Measurements from ENCODE around the gene CD207. TPM values are rescaled to one million over a fixed set of nuclear protein-coding genes. Genes with fewer than 3 reads are reported as not detected.
"Not testable (repeated sequence)": the region's sequence is repeated elsewhere in the genome, so short reads cannot be mapped to it uniquely, and the experiment has no call there.

CD207 gene
- 2.5 TPM for total RNA-seq

- no peaks in the 10 kb centered on the region for H3K27me3 ChIP-seq
- TF ChIP-seq POLR2A (IDR thresholded peaks at IDR 0.05) (no peak), CTCF (IDR thresholded peaks at IDR 0.05) (no peak), POLR2AphosphoS5 (IDR thresholded peaks at IDR 0.05; ENCODE audit: insufficient read depth in 1 of 2, low read depth in 1 of 2) (no peak)
- no peaks in the 10 kb centered on the region for H3K9me3 ChIP-seq
- no peaks in the 10 kb centered on the region for H3K4me1 ChIP-seq
- H3K36me3 ChIP-seq, result no peaks in the 10 kb centered on the region
- peak in 1 of 2 donors; percentile 62 for DNase-seq (ENCODE audit: extremely low spot score in 2 of 2)
- no peak within 1 kb of the TSS for H3K27ac ChIP-seq
- H3K4me3 ChIP-seq, result no peak within 1 kb of the TSS
- intact Hi-C loops (cut with DNase I), result no loop called here
Observed at GRCh38 chr2:70835643-70836042, at the start of gene CD207. TSS of gene CD207 (minus strand) at chr2:70835816. CDS start at chr2:70835776, 40 bp downstream.

GRCh38 chr2:70878543-70878942, 42.9 kb upstream of the CD207 start:
- H3K36me3 ChIP-seq; H3K4me3 ChIP-seq; H3K4me1 ChIP-seq; intact Hi-C loops (cut with DNase I); H3K27ac ChIP-seq; H3K9me3 ChIP-seq; DNase-seq (ENCODE audit: extremely low spot score in 2 of 2); H3K27me3 ChIP-seq: not testable (repeated sequence)

GRCh38 chr2:70876138-70876537, 40.5 kb upstream of the CD207 start:
- intact Hi-C loops (cut with DNase I); H3K4me1 ChIP-seq; H3K27me3 ChIP-seq; H3K4me3 ChIP-seq; H3K36me3 ChIP-seq; H3K9me3 ChIP-seq; H3K27ac ChIP-seq: not testable (repeated sequence)
- peak in 1 of 2 donors; percentile 58 for DNase-seq (ENCODE audit: extremely low spot score in 2 of 2)

- no peaks in the 10 kb centered on the region for H3K27me3 ChIP-seq
- no peak for DNase-seq (ENCODE audit: extremely low spot score in 2 of 2)
- TF ChIP-seq CTCF (IDR thresholded peaks at IDR 0.05), result no peak
- TF ChIP-seq POLR2A (IDR thresholded peaks at IDR 0.05), result no peak
- no peak for TF ChIP-seq POLR2AphosphoS5 (IDR thresholded peaks at IDR 0.05; ENCODE audit: insufficient read depth in 1 of 2, low read depth in 1 of 2)
- peaks cover 6% of the 10 kb centered on the region for H3K4me1 ChIP-seq
- no peaks in the 10 kb centered on the region for H3K9me3 ChIP-seq
- no peaks in the 10 kb centered on the region for H3K36me3 ChIP-seq
- intact Hi-C loops (cut with DNase I), result no loop called here
- no peak overlapping the region for H3K27ac ChIP-seq
- H3K4me3 ChIP-seq, result no peak overlapping the region
Observed at GRCh38 chr2:70873541-70873940, 37.9 kb upstream of the CD207 start.

GRCh38 chr2:70871398-70872211, 36.0 kb upstream of the CD207 start:
- intact Hi-C loops (cut with DNase I), result no loop called here
- TF ChIP-seq CTCF (IDR thresholded peaks at IDR 0.05) (peak; percentile 68 to 83 (median 81)), POLR2A (IDR thresholded peaks at IDR 0.05) (no peak), POLR2AphosphoS5 (IDR thresholded peaks at IDR 0.05; ENCODE audit: insufficient read depth in 1 of 2, low read depth in 1 of 2) (peak in 1 of 2 donors; percentile 10)
- Histone ChIP-seq H3K4me1 (peaks cover 6% of the 10 kb centered on the region), H3K36me3 (no peaks in the 10 kb centered on the region), H3K9me3 (no peaks in the 10 kb centered on the region), H3K27ac (no peak overlapping the region), H3K4me3 (no peak overlapping the region), H3K27me3 (no peaks in the 10 kb centered on the region)
- peak in 1 of 2 donors; percentile 74 for DNase-seq (ENCODE audit: extremely low spot score in 2 of 2)

GRCh38 chr2:70870790-70871189, 35.2 kb upstream of the CD207 start:
- Histone ChIP-seq H3K36me3 (no peaks in the 10 kb centered on the region), H3K4me1 (peaks cover 6% of the 10 kb centered on the region), H3K9me3 (no peaks in the 10 kb centered on the region), H3K27me3 (no peaks in the 10 kb centered on the region), H3K27ac (no peak overlapping the region), H3K4me3 (no peak overlapping the region)
- intact Hi-C loops (cut with DNase I), result no loop called here
- DNase-seq (ENCODE audit: extremely low spot score in 2 of 2), result peak in 1 of 2 donors; percentile 75
- TF ChIP-seq POLR2AphosphoS5 (IDR thresholded peaks at IDR 0.05; ENCODE audit: insufficient read depth in 1 of 2, low read depth in 1 of 2) (no peak), CTCF (IDR thresholded peaks at IDR 0.05) (no peak), POLR2A (IDR thresholded peaks at IDR 0.05) (no peak)
